NCI-H748 treated with DMSO at 0.1 percent for 48 hours (cell line): ENCODE results near the gene CLPTM1.
"Not testable (repeated sequence)": the region's sequence is repeated elsewhere in the genome, so short reads cannot be mapped to it uniquely, and the experiment has no call there.

Source experiments
- DNase-seq: peaks from one replicate; lab custom pipeline; 2025; lab: John Stamatoyannopoulos, UW

The CLPTM1 gene

GRCh38 chr19:44943801-44944249, 11.4 kb upstream of the CLPTM1 start:
- no peak for DNase-seq

- DNase-seq: no peak
Measured at GRCh38 chr19:44947041-44947581, 8.1 kb upstream of the CLPTM1 start.

GRCh38 chr19:44948237-44948636, 6.9 kb upstream of the CLPTM1 start:
- no peak for DNase-seq

- DNase-seq: no peak
Measured at GRCh38 chr19:44948763-44949374, 6.3 kb upstream of the CLPTM1 start.

- DNase-seq: no peak
Measured at GRCh38 chr19:44949550-44949949, 5.6 kb upstream of the CLPTM1 start.

GRCh38 chr19:44951179-44952159, 3.7 kb upstream of the CLPTM1 start:
- peak; percentile 79 for DNase-seq

DNA sequence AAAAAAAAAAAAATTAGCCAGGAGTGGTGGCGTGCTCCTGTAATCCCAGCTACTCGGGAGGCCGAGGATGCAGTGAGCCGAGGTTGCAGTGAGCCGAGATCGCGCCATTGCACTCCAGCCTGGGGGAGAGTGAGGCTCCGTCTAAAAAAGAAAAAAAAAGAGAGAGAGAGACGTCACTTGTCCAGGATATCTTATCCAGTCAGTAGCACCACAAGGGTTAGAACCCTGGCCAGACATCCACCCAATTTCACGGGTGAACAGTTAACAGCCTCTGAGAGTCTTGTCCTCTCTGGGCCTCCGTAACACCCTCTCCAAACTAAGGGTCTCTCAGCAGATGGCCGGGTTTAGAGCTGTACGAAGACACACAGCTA, 917 bp upstream of the CLPTM1 start:
- no peak for DNase-seq

- DNase-seq: no peak
Measured at GRCh38 chr19:44955505-44956439, 592 bp downstream of the CLPTM1 start.

GRCh38 chr19:44957526-44957925, 2.3 kb downstream of the CLPTM1 start:
- no peak for DNase-seq

DNA sequence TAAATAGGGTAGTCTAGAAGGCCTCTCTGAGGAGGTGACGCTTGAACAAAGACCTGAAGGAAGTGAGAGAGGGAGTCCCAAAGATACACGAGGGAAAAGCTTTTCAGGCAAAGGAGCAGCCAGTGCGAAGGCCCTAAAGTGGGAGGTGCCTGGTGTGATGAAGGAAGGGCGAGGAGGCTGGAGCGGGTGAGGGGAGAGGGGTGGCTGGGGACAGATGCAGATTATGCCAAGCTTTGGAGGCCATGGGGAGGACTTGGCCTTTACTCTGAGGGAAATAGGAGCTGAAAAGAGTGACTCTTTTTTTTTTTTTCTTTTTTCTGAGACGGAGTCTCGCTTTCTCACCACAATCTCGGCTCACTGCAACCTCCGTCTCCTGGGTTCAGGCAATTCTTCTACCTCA, 2.9 kb downstream of the CLPTM1 start:
- no peak for DNase-seq

DNA sequence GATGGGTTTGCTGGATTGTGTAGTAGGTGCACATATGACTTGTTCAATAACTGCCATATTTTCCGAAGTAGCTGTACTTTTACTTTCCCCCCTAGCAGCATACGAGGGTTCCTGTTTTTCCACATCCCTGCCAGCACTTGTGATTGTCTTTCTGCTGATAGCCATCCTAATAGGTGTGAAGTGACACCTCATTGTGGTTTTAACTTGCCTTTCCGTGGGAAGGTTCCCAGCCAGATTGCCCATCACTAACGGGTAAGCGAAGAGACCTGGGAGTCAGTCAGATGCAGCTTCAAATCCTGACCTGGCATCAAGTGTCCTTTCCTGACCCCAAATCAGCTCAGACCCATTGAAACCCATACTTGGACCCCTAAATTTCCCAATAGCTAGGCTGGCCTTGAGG, 4.5 kb downstream of the CLPTM1 start:
- DNase-seq: no peak

GRCh38 chr19:44960906-44961728, 5.9 kb downstream of the CLPTM1 start:
- no peak for DNase-seq

DNA sequence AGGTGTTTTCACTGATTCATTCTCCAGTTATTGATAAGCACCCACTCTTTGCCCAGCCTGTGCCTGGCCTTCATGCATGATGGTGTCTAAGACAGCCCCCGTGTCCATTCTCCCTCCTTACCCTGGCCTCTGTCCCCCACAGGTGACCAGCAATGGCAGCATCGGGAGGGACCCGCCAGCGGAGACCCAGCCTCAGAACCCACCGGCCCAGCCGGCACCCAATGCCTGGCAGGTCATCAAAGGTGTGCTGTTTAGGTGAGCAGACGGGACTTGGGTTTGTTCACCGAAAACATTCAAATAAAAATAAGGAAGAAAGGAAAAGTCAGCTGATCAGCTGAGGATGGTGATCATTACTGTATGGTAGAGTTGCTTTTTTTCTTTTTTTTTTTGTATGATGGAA, 6.6 kb downstream of the CLPTM1 start:
- no peak for DNase-seq

DNA sequence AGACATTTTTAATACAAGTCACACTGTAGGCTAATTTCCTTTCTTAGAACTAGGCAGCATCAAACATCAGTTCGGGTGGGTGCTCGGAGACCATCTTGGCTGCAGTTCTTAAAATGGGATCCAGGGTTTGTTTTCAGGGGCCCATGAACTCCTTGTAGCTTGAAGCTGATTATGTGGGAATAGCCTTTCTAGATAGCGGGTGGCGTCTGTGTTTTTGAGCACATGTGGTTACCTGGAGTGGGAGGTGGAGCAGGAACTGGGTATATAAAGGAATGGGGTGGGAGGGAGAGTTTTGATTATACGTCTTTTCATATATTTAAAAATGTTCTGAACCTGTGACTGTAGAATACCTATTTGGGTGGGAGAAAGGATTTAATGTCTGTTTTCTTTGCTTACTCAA, 12.9 kb downstream of the CLPTM1 start:
- DNase-seq: no peak

DNA sequence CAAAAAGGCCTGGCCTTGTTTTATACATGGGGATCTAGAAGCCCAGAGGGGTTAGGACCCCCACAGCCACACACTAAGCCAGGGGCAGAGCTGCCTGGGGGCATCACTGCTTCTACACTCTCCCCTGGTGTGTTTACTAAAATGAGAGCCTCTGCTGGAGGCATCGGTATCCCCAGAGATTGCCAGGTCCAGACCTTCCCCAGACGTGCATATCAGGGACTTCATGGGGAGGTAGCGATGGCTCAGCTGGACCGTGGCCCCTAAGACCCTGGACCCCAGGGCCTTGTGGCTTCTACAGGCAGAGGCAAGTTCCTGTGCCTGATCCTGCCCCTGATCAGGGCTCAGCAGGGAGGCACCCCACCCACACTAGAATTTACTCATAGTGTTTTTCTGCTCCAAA, 13.5 kb downstream of the CLPTM1 start:
- DNase-seq: no peak

GRCh38 chr19:44969437-44969836, 14.3 kb downstream of the CLPTM1 start:
- no peak for DNase-seq

- not testable (repeated sequence) for DNase-seq
Measured at GRCh38 chr19:44971451-44971850, 16.3 kb downstream of the CLPTM1 start.

DNA sequence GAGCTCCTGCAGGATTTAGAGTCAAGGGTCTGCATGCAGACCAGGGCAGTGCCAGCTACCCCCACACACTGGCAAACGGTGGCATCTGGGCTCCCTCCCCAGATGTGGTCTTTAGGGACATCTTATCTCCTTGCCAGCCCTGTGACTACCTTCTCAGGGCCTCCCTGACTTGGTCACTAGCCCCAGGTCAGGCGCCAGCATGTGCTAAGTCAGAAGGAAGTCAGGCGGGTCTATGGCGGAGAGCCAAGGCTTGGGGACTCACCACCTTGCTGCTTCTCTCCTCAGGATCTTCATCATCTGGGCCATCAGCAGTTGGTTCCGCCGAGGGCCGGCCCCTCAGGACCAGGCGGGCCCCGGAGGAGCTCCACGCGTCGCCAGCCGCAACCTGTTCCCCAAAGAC, 17.6 kb downstream of the CLPTM1 start:
- no peak for DNase-seq

GRCh38 chr19:44973982-44974735, 19.0 kb downstream of the CLPTM1 start:
- DNase-seq: no peak

GRCh38 chr19:44974857-44975256, 19.7 kb downstream of the CLPTM1 start:
- no peak for DNase-seq
